Stimulated activated CD4-positive, alpha-beta T cell treated with anti-CD3 and anti-CD28 coated beads, TNF-alpha, amount 100 ng/mL, for 24 hours (primary cell): ENCODE results near the gene SPOCD1.

Experiments
- DNase-seq, 3 experiments: peaks; one replicate each; pipeline ENCODE4 v3.0.0-alpha.2; 2020; ENCODE audit warnings: low read depth in 3 of 3

SPOCD1 gene

DNA sequence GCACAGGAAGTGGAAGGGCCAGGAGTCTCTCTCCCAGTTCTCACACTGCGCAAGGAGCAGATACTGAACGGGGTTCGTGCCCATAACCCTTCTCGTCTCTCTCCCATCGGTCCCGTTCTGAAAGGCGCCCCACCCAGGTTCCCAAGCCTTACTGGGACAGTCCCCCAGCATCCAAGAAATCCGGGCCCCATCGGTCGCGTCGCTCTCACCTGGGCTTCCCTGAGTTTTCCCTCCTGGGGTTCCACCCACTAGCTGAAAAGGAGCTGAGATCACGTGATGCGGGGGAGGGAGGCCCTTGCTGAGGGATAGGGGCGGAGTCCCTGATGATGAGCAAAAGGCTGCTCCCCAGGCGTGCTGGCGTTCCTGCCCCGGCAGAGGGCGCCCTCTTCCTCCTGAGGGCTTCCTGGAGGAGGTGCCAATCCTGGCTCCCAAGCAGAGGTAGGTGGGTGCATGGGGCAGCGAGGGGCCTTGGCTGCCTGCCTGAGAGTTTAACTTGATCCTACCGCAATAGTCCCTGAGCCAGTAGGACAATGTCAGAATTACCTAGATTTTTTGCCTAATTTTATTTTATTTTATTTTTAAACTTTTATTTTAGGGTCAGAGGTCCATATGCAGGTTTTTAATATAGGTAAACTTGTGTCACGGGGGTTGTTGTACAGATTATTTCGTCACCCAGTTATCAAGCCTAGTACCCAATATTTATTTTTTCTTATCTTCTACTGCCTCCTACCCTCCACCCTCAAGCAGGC lies at the start of gene SPOCD1:
Gene SPOCD1 (minus strand): TSS at position 271 of the 749 bp plus-strand sequence. CDS start 689 bp downstream, outside the sequence.
- DNase-seq: peak; percentile 67 to 87 (median 76)

DNA sequence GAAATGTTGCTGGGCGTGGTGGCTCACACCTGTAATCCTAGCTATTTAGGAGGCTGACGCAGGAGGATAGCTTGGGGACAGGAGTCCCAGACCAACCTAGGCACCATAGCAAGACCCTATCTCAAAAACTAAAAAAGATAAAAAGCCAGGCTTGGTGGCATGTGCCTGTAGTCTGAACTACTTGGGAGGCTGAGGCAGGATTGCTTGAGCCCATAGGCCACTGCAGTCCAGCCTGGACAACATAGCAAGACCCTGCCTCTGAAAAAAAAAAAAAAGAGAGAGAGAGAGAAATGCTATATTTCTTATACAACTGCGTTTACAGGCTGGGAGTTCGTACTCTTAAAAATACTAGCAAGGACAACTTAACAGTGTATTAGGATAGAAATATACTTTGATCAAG lies 46.2 kb upstream of the SPOCD1 start:
- DNase-seq: no peak

DNA sequence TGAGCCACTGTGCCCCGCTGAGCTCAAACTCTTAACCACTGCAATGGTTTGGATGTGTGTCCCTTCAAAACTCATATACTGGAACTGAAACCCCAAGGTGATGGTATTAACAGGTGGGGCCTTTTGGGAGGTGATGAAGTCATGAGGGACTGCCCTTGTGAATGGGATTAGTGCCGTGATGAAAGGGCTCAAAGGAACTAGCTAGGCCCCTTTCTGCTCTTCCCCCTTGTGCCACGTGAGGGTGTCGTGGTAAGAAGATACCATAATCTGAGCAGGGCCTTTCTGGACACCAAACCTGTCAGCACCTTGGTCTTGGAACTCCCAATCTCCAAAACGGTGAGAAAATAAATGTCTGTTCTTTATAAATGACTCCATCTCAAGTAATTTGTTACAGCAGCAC lies 45.5 kb upstream of the SPOCD1 start:
- no peak for DNase-seq

DNA sequence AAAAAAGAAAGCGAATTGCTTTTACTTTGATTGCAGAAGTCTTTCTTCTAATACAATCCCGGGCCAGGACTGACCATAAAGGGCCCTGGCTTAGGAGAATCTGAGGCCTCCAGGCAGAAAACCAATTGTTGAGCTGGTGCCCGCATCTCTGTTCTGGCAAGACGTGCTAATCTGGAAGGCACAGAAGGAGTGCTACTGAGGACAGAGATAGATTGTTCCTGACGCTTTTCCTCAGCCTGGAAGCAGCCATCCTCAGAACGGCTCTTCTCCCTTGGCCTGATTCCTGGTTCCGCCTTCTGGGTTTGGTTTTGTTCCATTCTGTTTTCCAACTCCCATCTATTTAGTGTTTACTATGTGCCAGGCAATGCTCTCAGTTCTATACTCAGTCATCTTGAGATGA lies 44.8 kb upstream of the SPOCD1 start:
- no peak for DNase-seq

DNA sequence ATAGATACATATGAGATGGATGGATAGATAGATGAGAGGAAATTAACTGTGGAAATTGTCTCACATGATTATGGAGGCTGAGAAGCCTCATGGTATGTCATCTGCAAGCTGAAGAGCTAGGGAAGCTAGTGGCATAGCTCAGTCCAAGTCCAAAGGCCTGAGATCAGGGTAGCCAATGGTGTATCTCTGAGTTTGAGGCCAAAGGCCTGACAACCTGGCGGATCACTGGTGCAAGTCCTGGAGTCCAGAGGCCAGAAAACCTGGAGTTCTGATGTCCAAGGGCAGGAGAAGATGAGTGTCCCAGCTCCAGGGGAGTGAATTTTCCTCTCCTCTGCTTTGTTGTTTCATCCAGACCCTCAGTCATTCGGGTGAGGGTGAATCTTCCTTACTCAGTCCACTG lies 43.9 kb upstream of the SPOCD1 start:
- DNase-seq: no peak

DNA sequence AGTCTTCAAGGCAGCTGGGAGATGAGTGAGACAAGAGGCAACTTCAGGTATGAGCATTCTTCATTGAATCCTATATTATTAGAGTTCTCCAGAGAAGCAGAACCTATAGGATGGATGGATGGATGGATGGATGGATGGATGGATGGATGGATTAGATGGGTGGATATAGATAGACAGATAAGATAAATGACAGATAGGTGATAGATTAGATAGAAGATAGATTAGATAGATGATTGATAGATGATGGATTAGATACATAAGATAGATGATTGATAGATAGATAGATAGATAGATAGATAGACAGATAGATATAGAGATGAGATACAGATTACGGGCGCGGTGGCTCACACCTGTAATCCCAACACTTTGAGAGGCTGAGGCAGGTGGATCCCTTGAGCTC lies 43.2 kb upstream of the SPOCD1 start:
- no peak for DNase-seq

DNA sequence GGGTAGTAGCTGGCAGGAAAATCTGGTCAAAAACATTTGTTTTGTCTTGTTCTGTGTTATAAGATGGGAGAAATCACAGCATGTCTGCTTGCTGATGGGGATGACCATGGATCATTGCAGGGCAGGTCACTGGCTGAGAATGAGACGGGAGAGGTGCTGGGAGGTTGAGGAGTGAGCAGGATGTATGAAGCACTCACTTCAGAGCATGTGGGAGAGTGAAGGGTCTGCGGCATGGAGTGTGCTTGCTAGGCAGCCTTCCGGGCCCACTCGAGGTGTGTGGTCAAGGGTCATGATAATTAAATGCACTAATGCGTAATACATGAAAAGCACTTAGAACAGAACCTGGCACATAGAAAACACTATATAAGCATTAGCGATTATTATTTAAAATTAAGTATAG lies 42.0 kb upstream of the SPOCD1 start:
- no peak for DNase-seq

DNA sequence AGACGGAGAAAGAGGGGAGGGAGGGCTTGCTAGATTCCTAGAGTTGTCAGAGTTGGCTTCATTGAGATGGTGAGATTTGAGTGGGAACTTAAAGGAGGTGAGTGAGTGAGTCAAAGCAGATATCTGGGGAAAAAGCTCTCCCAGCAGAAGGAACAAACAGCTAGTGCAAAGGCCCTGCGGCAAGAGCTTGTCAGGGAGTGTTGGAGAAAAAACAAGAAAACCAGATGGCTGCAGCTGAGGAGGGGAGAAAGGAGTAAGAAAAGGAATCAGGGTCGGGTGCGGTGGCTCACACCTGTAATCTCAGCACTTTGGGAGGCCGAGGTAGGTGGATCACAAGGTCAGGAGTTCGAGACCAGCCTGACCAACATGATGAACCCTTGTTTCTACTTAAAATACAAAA lies 40.3 kb upstream of the SPOCD1 start:
- DNase-seq: no peak

DNA sequence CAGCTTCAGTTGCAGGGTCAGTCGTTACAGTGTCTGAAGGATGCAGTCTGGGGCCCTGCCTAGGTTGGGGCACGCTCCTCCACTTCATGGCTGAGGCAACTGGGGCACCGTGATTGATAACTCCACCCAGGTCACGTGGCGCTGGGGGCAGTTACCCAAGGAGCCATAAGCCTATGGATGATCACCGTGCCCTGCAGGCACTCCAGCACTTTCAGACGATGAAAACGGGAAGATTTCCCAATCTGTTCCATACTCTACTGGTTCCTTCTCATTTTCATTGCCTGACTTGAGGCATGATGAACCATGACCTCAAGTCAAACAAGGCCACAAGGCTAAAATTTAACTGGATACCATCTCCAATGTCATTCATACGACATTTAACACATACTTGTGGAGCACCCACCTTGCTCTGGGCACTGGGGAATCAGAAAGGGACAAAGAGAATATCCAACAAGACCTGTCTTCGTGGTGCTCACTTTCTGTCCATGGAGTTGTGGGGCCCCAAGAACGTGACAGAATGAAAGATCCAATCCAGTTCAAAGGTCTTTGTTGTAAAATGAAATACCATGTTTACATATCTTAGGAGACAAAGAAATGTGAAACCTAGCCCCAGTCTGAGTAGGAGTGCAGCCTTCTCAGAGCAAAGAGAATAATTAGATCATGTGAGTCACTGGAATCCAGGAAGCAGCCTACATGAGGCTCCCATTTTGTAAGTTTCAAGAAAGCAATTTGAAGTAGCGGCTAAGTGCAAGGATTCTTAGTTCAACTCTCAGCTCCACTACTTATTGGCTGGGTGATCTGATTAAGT lies 39.4 kb upstream of the SPOCD1 start:
- no peak for DNase-seq

DNA sequence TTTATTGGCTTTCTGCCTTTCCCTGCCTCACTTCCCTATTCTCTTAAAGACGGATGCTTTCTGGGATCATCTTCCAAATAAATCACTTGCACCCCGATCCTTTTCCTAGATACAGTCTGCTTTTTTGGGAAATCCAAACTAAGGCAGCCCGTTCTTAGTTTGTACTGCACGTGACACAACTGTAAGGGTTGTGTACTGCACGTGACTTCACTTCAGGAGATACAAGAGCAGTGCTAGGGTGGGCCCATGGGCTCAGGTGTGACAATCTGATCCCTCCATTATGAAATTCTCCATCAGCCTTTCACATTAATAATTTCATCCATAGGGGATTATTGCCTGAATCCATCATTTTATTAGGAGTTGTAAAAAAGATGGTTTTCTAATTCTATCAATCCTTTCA lies 33.8 kb upstream of the SPOCD1 start:
- DNase-seq: no peak

DNA sequence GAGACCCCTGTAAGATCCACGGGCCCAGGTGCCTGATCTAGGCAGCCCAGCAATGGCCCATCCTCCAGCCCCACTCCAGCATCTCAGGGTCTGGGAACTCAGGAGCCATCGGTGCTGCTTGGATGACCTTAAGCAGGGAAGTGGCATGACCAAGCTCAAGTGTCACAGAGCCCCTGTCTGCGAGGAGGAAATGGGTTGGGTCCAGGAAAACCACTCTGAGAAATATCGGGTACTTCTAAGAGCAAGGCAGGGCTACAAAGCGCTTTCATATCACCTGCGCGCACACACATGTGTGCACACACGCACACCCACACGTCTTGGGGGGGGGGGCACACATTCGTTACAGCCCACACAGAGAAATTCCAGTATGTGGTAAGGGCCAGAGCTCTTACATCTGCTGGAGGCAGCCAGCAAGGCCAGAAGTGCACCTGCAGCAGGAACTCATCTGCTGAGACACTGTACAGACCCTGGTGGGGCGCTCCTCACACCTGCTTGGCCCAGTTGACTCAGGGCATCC lies 32.6 kb upstream of the SPOCD1 start:
- peak in 1 of 3 experiments; percentile 37 for DNase-seq

DNA sequence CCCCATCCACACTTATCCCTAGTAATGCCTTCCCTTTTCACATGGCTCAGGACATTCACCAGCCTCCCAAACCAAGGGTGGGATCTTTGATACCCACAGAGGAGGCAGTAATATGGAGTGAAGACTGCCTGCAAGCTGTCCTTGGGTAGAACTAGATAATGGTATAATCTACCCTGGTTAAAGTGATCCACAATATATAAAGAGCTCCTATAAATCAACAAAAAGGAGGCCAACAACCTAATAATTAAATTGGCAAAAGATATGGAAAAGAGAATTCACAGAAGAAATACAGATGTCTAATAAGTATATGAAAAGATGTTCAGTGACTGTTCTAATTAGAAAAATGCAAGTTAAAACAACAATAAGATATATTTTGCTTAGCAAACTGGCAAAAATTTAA lies 30.7 kb upstream of the SPOCD1 start:
- DNase-seq: no peak

DNA sequence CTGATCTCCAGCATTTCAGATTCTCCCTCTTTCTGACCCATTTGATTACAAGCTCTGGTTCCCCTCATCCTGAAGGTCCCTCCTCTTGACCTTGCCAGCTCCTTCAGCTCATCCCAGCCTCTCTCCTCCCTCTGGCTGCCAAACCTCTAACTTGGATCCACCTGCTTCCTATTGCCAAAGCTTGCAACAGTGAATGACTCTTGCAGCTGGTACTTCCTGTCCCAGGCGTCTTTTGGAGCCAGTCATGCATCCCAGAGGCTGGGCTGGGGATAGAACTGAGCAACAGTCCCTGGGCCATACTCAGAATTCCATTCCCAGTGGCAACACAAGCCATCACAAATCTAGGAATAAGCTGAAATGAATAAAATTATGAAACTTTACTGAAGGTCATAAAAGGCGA lies 27.7 kb upstream of the SPOCD1 start:
- DNase-seq: no peak

DNA sequence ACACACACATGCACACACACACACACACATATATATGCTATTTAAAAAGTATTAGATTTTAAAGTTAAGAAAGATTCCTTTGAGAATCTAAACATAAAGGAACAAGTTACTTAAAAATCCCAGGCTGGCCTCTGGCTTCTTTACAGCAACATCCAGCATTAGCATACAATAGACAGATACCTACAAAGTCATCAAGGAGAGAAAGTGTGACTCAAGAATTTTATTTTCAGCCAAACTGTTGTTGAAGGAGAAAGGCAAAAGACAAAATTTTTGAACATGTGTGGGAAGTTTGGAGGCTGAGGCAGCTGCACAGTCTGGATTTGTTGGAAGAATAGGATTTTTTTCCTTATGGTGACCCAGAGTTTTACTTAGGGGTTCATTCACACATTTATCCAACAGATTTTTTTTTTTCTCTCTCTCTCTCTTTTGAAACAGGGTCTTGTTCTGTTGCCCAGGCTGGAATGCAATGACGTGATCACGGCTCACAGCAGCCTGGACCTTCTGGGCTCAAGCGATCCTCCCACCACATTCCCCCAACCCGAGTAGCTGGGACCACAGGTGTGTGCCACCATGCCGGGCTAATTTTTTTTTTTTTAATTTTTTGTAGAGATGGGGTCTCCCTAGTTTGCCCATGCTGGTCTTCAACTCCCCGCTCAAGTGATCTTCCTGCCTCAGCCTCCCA lies 24.0 kb upstream of the SPOCD1 start:
- DNase-seq: no peak

DNA sequence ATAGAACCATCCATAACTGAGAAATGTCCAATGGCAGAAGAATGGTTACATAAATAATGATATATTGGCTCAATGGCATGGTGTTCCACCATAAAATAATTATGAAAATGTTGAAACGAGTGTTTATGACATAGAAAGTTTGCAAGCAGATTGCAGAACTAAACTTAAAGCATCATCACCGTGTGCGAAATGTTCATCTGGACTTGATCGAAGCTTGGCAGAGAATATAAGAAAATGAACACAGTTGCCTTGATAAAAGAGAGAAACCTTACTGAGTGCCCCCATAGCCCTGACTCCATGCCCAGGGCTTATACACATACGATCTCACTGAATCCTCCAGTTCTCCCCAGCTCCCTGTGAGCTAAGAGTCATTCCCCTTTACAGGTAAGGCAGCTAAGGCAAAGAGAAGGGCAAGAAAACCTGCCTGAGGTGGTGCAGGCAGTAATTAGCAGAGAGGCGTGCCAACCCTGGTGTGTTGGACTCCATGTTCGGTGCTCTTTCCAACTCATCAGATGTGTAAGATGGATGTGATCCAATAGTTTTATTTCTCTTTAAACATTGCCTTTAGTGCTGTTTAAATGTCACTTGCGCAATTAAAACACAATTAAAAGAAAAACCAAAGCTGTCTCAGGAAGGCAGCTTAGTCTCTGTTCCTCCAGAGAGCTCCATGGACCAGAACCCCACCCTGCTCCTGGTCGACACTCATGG lies 21.8 kb upstream of the SPOCD1 start:
- no peak for DNase-seq

DNA sequence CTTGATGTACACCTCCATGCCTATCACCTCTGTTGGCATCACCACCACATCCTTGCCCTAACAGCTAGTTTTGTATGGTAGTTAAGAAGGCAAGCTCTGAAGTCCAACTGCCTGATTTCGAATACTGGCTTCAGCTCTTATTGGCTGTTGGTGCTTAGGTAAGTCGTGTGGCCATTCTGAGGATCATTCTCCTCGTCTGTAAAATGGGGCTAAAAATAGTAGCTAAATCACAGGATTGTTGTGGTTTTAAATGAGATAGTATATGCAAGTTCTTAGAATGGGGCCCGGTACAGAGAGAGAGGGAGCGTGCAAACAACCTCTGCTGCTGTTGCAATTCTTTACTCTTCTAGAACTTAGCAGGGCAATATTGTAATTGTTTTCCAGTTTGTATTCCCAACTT lies 20.8 kb upstream of the SPOCD1 start:
- no peak for DNase-seq

DNA sequence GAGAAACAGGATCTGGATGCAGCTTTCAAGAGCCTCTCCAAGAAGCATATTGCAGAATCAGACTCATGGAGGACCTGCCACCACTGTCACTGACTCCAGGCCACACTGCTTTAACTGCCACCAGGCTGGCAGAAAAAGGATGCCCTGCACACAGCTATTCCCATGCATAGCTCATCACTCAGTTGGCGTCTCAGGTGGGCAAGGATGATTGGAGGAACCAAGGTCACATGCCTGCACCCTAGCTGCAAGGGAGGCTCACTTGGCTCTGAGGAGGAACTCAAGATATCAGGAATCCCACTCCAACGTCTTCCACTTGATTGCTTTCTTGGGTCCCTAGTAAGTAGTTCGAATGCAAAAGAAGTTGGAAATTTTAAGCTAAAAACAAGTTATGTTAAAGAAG lies 19.6 kb upstream of the SPOCD1 start:
- DNase-seq: no peak

DNA sequence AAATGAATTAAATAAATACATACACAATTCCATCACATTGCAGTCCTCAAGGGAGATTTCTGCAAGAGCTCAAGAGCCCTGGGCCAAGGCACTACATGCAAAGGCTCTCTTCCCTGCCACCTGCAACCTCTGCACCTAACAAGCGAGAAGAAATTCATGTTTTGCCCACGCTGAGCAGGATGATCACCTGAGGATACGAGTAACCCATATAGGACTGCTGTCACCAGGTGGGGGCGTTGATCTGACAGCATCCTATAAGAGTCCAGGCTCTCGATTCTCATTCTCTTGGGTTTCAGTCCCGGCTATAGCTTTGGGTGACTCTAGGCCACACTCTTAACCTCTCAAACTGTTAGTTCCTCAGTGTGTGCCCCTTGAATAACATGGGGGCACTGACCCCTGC lies 18.7 kb upstream of the SPOCD1 start:
- DNase-seq: no peak

DNA sequence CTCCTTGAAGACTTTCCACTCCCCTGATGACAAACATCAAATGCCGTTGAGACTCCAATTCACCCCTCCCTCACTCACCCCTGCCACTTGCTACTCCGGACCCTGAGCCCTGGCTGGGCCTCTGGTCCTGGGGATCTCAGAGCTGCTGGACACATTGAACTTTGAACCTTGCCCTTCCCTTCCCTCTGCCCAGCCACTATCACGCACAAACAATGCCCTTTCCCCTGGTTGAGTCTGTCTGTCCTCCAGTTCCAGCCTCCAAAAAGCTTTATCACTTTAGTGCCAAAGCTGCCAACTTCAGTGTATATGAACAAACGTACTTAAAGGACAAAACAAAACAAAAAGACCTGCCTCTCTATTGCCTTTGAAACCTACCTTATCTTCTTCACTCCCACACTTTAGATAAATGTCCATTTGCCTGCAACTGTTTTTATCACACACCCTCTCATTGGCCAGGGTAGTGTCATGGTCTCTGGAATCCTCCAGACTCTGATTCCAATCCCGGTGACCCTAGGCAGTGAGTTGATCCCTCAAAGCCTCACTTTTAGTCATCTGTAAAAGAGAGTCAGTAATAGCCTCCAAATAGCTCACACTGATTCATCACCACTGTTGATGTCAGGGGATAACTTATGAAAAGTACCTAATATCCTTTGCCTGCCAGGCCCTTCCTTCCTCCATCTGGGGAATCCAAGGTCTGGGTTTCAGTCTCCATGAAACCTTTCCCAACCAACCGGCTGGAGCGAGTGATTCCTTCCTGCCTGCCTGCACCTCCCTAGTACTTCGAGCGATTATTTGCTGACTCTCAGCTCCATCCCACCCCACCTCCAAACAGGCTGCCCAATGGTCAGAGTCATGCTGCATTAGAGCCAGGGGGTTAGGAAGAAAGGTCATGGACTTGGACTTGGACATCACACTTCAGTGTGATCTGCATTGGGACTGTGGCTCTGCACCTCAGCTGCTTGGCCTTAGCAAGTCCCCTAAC lies 15.9 kb upstream of the SPOCD1 start:
- no peak for DNase-seq

DNA sequence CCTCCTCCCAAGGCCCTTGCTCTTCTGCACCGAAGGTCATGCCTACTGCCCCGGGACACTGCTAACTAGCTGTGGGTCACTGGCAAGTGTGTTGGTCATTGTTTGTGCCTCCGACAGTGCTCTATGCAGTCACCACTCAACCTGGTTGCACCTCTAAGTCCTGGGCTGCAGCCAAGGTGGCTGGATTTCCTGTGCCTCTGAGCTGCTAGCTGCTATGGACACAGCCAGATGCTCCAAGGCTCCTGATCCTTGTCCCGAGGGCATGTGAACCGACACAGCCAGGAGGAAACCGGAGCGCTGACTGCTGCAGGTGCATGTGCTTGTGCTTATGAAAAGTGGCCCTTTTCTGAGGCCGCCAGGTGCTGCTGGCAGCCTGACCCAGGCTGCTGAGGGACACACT lies 14.7 kb upstream of the SPOCD1 start:
- DNase-seq: no peak

DNA sequence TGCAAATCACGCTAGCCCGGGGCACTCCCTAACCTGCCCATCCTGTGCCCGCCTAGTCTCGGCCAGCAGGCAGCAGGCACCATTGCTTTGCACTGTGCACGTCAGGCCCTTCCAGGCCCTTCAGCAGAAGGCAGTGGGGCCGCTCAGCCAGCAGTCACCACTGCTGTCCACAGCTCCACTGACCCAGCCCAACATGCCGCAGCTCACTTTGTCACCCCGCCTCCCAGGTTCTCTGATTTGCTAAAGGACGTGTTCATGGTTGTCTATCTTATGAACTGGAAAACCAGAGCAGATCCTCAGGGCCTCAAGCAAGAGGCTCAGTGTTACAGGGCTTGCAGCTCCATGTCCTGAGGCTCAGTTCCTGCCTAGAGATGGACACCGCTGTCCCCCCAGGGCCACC lies 14.2 kb upstream of the SPOCD1 start:
- DNase-seq: no peak
